Uterus (tissue), 4 donors: Measurements from ENCODE around the gene LRRN1. TPM values are rescaled to one million over a fixed set of nuclear protein-coding genes. Genes with fewer than 3 reads are reported as not detected.
A peak's percentile ranks its signal among the peaks of the same experiment; 100 is the strongest.

Experiments used
- DNase-seq, 2 donors: peaks; one replicate each; pipeline ENCODE4 v3.0.0-alpha.2; 2019 to 2020
- H3K27ac ChIP-seq, 2 donors: fragments of 200-600 bp; sonication (generic); 1 replicate in 1 of 2; 2 replicates in 1 of 2; pipeline ENCODE4 v1.5.1; 2016 to 2018
- H3K27me3 ChIP-seq, 2 donors: fragments of 200-600 bp; sonication (generic); one replicate each; pipeline ENCODE4 v1.5.1; 2018 to 2019; ENCODE audit warnings: control low read depth in 1 of 2
- H3K36me3 ChIP-seq, 2 donors: fragments of 200-600 bp; sonication (generic); one replicate each; pipeline ENCODE4 v1.5.1; 2019; ENCODE audit warnings: control low read depth in 1 of 2
- H3K4me1 ChIP-seq, 2 donors: fragments of 200-600 bp; sonication (generic); one replicate each; pipeline ENCODE4 v1.5.1; 2018 to 2019; ENCODE audit warnings: control low read depth in 1 of 2
- H3K4me3 ChIP-seq, 2 donors: fragments of 200-600 bp; sonication (generic); 1 replicate in 1 of 2; 2 replicates in 1 of 2; pipeline ENCODE4 v1.5.1; 2018 to 2019; ENCODE audit warnings: mild to moderate bottlenecking in 1 of 2
- H3K9me3 ChIP-seq, 2 donors: fragments of 200-600 bp; sonication (generic); one replicate each; pipeline ENCODE4 v1.5.1; 2019; ENCODE audit warnings: control low read depth in 1 of 2
- POLR2A ChIP-seq, 2 donors: fragments of 450-650 bp; IDR thresholded peaks; one replicate each; pipeline ENCODE4 v1.6.1; 2016; ENCODE audit warnings: antibody characterized with exemption in 2 of 2, mild to moderate bottlenecking in 1 of 2, moderate library complexity in 1 of 2
- intact Hi-C: fragments of 100-400 bp; cut with DNase I; formaldehyde crosslinking; loops from one replicate; pipeline ENCODE4 v1.15.1; 2023; ENCODE audit warnings: low total_unique reads
- total RNA-seq, 4 donors: library from RNA; depleted of rRNA in 3 of 4; stranded (reverse); fragments of >200 nt in 3 of 4; gene quantifications; one replicate each; pipeline versions ENCODE4 v1.1.0 to v1.2.4, GENCODE V29; 2014 to 2023
- TF ChIP-seq, protein P1 (sequence below), 4 experiments: fragments of 200-600 bp in 2 of 4; fragments of 450-650 bp in 2 of 4; sonication (generic) in 2 of 4; IDR thresholded peaks; one replicate each; pipeline ENCODE4 v1.5.1; 2016 to 2019; ENCODE audit warnings: antibody characterized with exemption in 4 of 4, mild to moderate bottlenecking in 2 of 4, moderate library complexity in 1 of 4
- donor health status: DM: yes; HTN: yes; CAD: no.

Gene LRRN1
- total RNA-seq, 4 donors from 2014 or later: 0.29 to 19.1 (median 3.0) TPM; not detected in 1

- TF ChIP-seq POLR2A (IDR thresholded peaks at IDR 0.05): no peak
- TF ChIP-seq, protein P1, sequence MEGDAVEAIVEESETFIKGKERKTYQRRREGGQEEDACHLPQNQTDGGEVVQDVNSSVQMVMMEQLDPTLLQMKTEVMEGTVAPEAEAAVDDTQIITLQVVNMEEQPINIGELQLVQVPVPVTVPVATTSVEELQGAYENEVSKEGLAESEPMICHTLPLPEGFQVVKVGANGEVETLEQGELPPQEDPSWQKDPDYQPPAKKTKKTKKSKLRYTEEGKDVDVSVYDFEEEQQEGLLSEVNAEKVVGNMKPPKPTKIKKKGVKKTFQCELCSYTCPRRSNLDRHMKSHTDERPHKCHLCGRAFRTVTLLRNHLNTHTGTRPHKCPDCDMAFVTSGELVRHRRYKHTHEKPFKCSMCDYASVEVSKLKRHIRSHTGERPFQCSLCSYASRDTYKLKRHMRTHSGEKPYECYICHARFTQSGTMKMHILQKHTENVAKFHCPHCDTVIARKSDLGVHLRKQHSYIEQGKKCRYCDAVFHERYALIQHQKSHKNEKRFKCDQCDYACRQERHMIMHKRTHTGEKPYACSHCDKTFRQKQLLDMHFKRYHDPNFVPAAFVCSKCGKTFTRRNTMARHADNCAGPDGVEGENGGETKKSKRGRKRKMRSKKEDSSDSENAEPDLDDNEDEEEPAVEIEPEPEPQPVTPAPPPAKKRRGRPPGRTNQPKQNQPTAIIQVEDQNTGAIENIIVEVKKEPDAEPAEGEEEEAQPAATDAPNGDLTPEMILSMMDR (IDR thresholded peaks at IDR 0.05): no peak
- Histone ChIP-seq H3K27ac (no peak overlapping the region), H3K27me3 (no peaks in the 10 kb centered on the region), H3K36me3 (no peaks in the 10 kb centered on the region), H3K4me3 (no peak overlapping the region), H3K9me3 (no peaks in the 10 kb centered on the region), H3K4me1 (no peaks in the 10 kb centered on the region)
- DNase-seq: no peak
- intact Hi-C loops: no loop called here
Observed at GRCh38 chr3:3782457-3782856, 16.8 kb upstream of the LRRN1 start.

GRCh38 chr3:3783210-3783609 lies 16.0 kb upstream of the LRRN1 start:
- no peaks in the 10 kb centered on the region for H3K27me3 ChIP-seq
- no peak for TF ChIP-seq POLR2A (IDR thresholded peaks at IDR 0.05)
- TF ChIP-seq, protein P1 (IDR thresholded peaks at IDR 0.05): no peak
- no peaks in the 10 kb centered on the region for H3K9me3 ChIP-seq
- H3K27ac ChIP-seq: no peak overlapping the region
- no peaks in the 10 kb centered on the region for H3K36me3 ChIP-seq
- H3K4me3 ChIP-seq: no peak overlapping the region
- DNase-seq: no peak
- intact Hi-C loops: no loop called here
- H3K4me1 ChIP-seq: no peaks in the 10 kb centered on the region

- Histone ChIP-seq H3K36me3 (no peaks in the 10 kb centered on the region), H3K9me3 (no peaks in the 10 kb centered on the region), H3K4me3 (no peak overlapping the region), H3K4me1 (no peaks in the 10 kb centered on the region), H3K27me3 (no peaks in the 10 kb centered on the region), H3K27ac (no peak overlapping the region)
- DNase-seq: no peak
- TF ChIP-seq, protein P1 (IDR thresholded peaks at IDR 0.05): no peak
- TF ChIP-seq POLR2A (IDR thresholded peaks at IDR 0.05): no peak
- intact Hi-C loops: no loop called here
Observed at GRCh38 chr3:3783696-3784095, 15.5 kb upstream of the LRRN1 start.

GRCh38 chr3:3792391-3792790 lies 6.8 kb upstream of the LRRN1 start:
- intact Hi-C loops: no loop called here
- H3K27me3 ChIP-seq: no peaks in the 10 kb centered on the region
- H3K4me3 ChIP-seq: no peak overlapping the region
- H3K4me1 ChIP-seq: no peaks in the 10 kb centered on the region
- no peaks in the 10 kb centered on the region for H3K36me3 ChIP-seq
- TF ChIP-seq, protein P1 (IDR thresholded peaks at IDR 0.05): no peak
- no peak for TF ChIP-seq POLR2A (IDR thresholded peaks at IDR 0.05)
- DNase-seq: no peak
- H3K9me3 ChIP-seq: no peaks in the 10 kb centered on the region
- no peak overlapping the region for H3K27ac ChIP-seq

DNA sequence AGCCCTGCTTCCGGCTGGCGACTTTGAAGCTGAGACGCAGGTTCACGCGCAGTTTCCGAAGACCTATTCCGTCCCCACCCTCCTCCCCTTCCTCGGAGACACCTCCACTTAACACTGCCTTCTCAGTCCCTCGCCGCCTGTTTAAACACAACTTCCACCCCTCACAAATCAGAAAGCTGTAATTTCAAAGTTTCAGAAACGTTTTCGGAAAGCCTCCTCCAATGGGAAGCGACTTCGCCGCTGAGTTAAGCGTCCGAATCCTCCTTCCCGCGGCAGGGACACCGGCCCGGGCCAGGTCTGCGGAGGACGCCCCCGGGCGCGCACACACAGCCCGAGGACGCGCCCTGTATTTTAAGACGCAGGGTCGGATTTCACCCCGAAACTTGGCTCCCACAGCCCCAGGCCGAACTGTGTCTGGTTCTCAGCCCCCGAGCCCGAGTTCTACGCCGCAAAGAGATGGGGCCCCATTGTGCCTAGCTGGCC lies 559 bp upstream of the LRRN1 start:
- no peak overlapping the region for H3K27ac ChIP-seq
- H3K36me3 ChIP-seq: no peaks in the 10 kb centered on the region
- peak in 1 of 2 donors; percentile 15 for DNase-seq
- no peaks in the 10 kb centered on the region for H3K4me1 ChIP-seq
- TF ChIP-seq, protein P1 (IDR thresholded peaks at IDR 0.05): no peak
- no peak for TF ChIP-seq POLR2A (IDR thresholded peaks at IDR 0.05)
- H3K4me3 ChIP-seq: peak overlapping the region; percentile 35 to 51
- no peaks in the 10 kb centered on the region for H3K9me3 ChIP-seq
- H3K27me3 ChIP-seq: no peaks in the 10 kb centered on the region
- intact Hi-C loops: no loop called here
